Measurements from ENCODE around the gene ACVR1. TPM values are rescaled to one million over a fixed set of nuclear protein-coding genes. Genes with fewer than 3 reads are reported as not detected.
"Not testable (repeated sequence)": the region's sequence is repeated elsewhere in the genome, so short reads cannot be mapped to it uniquely, and the experiment has no call there.

The ACVR1 gene
- total RNA-seq, 1 donor from 2014 or later: 22.4 TPM

GRCh38 chr2:157831573-157832315 is 44.4 kb downstream of the ACVR1 start:
- no peak for DNase-seq (ENCODE audit: low read depth)
- no peak for TF ChIP-seq CTCF (IDR thresholded peaks at IDR 0.05; ENCODE audit: insufficient read depth, low read length, poor library complexity, severe bottlenecking)
- Histone ChIP-seq H3K27me3 (ENCODE audit: control insufficient read depth, insufficient read depth, low read length) (no peaks in the 10 kb centered on the region), H3K36me3 (ENCODE audit: control insufficient read depth, insufficient read depth, low read length) (no peaks in the 10 kb centered on the region), H3K4me3 (ENCODE audit: low read depth, low read length) (no peak overlapping the region)

DNA sequence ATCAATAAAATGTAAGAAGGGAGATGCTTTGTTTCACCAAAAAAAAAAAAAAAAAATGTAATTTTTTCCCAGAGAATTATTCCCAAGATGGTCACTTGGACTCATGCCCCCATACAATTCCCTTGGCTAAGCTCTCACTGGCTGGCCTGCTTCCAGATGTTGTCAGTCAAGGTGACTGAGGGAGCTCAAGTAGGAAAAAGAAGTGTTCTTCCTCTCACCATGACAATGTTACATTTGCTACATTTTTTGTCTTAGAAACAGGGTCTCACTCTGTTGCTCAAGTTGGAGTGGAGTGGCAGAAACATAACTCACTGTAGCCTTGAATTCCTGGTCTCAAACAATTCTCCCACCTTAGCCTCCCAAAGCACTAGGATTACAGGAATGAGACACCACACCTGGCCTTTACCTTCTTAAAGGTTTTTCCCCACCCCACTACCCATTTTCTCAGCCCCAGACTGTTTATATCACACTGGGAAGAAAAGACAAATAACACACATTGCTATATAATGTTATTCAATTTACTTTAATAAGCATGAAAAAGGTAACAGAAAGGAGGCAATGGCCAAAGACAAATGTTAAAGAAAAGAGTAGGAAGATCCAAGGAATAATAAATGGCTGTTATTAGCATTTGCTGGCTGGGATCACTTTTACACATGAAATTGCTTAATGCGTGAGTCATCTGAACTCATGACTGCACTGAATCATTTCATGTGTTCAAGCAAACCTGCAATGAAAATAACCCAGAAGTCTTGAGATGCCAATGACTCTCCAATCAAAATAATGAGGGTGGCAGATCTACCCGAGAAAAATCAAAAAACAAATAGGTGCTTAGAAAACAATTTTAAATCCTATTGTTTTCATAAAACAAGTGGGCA is 45.2 kb downstream of the ACVR1 start:
- DNase-seq (ENCODE audit: low read depth): peak; percentile 96
- H3K4me3 ChIP-seq (ENCODE audit: low read depth, low read length): no peak overlapping the region
- no peak for TF ChIP-seq CTCF (IDR thresholded peaks at IDR 0.05; ENCODE audit: insufficient read depth, low read length, poor library complexity, severe bottlenecking)
- H3K36me3 ChIP-seq (ENCODE audit: control insufficient read depth, insufficient read depth, low read length): no peaks in the 10 kb centered on the region
- H3K27me3 ChIP-seq (ENCODE audit: control insufficient read depth, insufficient read depth, low read length): no peaks in the 10 kb centered on the region

- TF ChIP-seq CTCF (IDR thresholded peaks at IDR 0.05; ENCODE audit: insufficient read depth, low read length, poor library complexity, severe bottlenecking): no peak
Measured at GRCh38 chr2:157830266-157830665, 45.9 kb downstream of the ACVR1 start.

DNA sequence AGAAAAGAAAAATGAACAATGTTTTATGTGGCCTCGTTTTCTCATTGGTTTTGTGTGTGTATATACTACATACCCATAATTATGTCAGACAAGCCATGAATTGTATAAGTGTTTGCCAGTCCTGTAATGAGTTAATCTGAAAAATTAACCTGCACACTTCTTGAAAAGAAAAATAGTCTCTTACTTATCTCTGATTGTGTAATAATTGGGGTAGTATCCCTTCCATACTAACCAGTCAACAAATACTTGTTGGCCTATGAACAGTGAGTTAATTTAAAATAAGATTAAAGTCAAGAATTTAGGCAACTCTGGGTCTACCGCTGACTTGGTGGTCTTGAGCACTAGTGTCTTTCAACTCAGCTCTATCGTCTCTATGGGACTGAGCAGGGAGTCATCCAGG is 48.8 kb downstream of the ACVR1 start:
- TF ChIP-seq CTCF (IDR thresholded peaks at IDR 0.05; ENCODE audit: insufficient read depth, low read length, poor library complexity, severe bottlenecking): no peak
- Histone ChIP-seq H3K36me3 (ENCODE audit: control insufficient read depth, insufficient read depth, low read length) (no peaks in the 10 kb centered on the region), H3K27me3 (ENCODE audit: control insufficient read depth, insufficient read depth, low read length) (no peaks in the 10 kb centered on the region), H3K4me3 (ENCODE audit: low read depth, low read length) (no peak overlapping the region)
- DNase-seq (ENCODE audit: low read depth): no peak

More at GRCh38 chr2:157830266-157830665, 45.9 kb downstream of the ACVR1 start:
- Histone ChIP-seq H3K36me3 (ENCODE audit: control insufficient read depth, insufficient read depth, low read length) (no peaks in the 10 kb centered on the region), H3K4me3 (ENCODE audit: low read depth, low read length) (no peak overlapping the region), H3K27me3 (ENCODE audit: control insufficient read depth, insufficient read depth, low read length) (no peaks in the 10 kb centered on the region)
- DNase-seq (ENCODE audit: low read depth): no peak

GRCh38 chr2:157826644-157827043 is 49.5 kb downstream of the ACVR1 start:
- H3K36me3 ChIP-seq (ENCODE audit: control insufficient read depth, insufficient read depth, low read length); H3K4me3 ChIP-seq (ENCODE audit: low read depth, low read length); DNase-seq (ENCODE audit: low read depth); H3K27me3 ChIP-seq (ENCODE audit: control insufficient read depth, insufficient read depth, low read length): not testable (repeated sequence)

GRCh38 chr2:157825885-157826284 is 50.2 kb downstream of the ACVR1 start:
- Histone ChIP-seq H3K4me3 (ENCODE audit: low read depth, low read length) (no peak overlapping the region), H3K27me3 (ENCODE audit: control insufficient read depth, insufficient read depth, low read length) (no peaks in the 10 kb centered on the region), H3K36me3 (ENCODE audit: control insufficient read depth, insufficient read depth, low read length) (no peaks in the 10 kb centered on the region)
- no peak for TF ChIP-seq CTCF (IDR thresholded peaks at IDR 0.05; ENCODE audit: insufficient read depth, low read length, poor library complexity, severe bottlenecking)
- DNase-seq (ENCODE audit: low read depth): no peak

All from kidney epithelial cell (primary cell).